ENCODE data around the gene SNTG2.

DNA sequence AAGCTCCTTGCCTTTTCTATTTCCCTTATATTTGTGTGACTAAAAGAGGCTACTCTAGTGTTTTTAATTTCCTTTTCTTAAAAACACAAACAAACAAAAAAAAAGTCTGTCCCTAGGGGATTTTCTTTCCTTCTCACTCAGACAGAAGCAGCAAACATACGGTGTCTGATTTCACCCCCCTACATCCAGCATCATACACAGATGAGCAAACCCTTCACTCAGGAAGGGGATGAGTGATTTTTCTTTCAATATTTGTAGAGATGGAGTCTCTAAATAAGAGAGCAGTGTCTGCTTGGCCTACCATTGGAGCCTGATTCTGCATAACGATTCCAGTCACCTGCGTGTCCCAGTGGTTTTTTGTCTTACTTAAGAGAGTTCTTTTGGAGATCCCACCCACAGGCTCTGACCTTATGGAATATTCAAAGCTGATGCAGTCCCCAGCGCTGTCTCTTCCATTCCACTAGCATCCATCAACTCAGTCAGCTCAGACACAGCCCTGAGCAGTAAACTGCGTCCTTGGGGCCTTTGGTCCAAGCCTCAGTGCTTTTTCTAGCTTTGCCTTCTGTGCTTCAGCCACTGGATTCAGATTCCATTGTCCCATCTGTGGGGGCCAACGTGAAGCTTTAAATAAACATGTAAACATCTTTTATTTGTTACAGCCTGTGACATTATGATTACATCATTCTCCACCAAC lies 410.1 kb downstream of the SNTG2 start:
- TF ChIP-seq, protein P1, sequence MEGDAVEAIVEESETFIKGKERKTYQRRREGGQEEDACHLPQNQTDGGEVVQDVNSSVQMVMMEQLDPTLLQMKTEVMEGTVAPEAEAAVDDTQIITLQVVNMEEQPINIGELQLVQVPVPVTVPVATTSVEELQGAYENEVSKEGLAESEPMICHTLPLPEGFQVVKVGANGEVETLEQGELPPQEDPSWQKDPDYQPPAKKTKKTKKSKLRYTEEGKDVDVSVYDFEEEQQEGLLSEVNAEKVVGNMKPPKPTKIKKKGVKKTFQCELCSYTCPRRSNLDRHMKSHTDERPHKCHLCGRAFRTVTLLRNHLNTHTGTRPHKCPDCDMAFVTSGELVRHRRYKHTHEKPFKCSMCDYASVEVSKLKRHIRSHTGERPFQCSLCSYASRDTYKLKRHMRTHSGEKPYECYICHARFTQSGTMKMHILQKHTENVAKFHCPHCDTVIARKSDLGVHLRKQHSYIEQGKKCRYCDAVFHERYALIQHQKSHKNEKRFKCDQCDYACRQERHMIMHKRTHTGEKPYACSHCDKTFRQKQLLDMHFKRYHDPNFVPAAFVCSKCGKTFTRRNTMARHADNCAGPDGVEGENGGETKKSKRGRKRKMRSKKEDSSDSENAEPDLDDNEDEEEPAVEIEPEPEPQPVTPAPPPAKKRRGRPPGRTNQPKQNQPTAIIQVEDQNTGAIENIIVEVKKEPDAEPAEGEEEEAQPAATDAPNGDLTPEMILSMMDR (conservative IDR thresholded peaks at IDR 0.05; ENCODE audit: low read length) = no peak
- TF ChIP-seq EZH2phosphoT487 (IDR thresholded peaks at IDR 0.05; ENCODE audit: borderline replicate concordance, low read depth, low read length) = no peak
